HCT116 (cell line): ENCODE results near the gene MMAA. TPM values are rescaled to one million over a fixed set of nuclear protein-coding genes. Genes with fewer than 3 reads are reported as not detected.

Experiments
- ATAC-seq: fragments of 200-7000 bp; cut with Tn5 transposase; 2 replicates; pipeline ENCODE4 v1.9.1; 2020; ENCODE audit warnings: mild to moderate bottlenecking, moderate library complexity
- BruUV-seq: library from RNA; stranded (reverse); fragments of 400-500 nt; replicated peaks from 2 replicates; lab custom pipeline; 2021; lab: Mats Ljungman, UMichigan
- CTCF ChIA-PET: fragments of 300-600 bp; sonication (Branson Sonifier 250); formaldehyde crosslinking; loops from one replicate; lab custom pipeline; 2021; ENCODE audit warnings: antibody characterized with exemption; lab: Charles Lee
- POLR2A ChIA-PET: fragments of 300-600, 350-600 bp; sonication (Branson Sonifier 250); formaldehyde crosslinking; loops from one replicate; lab custom pipeline; 2021; ENCODE audit warnings: antibody characterized with exemption; lab: Charles Lee
- RAD21 ChIA-PET, 2 experiments: fragments of 300-600 bp; sonication (Branson Sonifier 250); formaldehyde crosslinking; loops; one replicate each; lab custom pipeline; 2023; ENCODE audit warnings: low total read pairs in 2 of 2; ENCODE audit not compliant: uncharacterized antibody in 2 of 2, unreplicated experiment in 2 of 2, low non-redundant PET in 1 of 2; lab: Charles Lee
- DNase-seq: peaks from one replicate; pipeline ENCODE4 v3.0.0-alpha.2; 2010; ENCODE audit warnings: low read depth, low spot score
- H2AFZ ChIP-seq: fragments of 200-600 bp; shearing (Covaris generic), sonication (generic); 2 replicates; pipeline ENCODE4 v1.6.1; 2017; ENCODE audit warnings: low read depth, mixed run types, mixed read lengths, antibody characterized with exemption, low read length; ENCODE audit not compliant: poor library complexity, severe bottlenecking
- H3K27ac ChIP-seq: 2 replicates; pipeline ENCODE4 v1.5.1; 2012; ENCODE audit warnings: low read depth, low read length
- H3K27me3 ChIP-seq: fragments of 200-600 bp; sonication (generic); 2 replicates; pipeline ENCODE4 v1.6.1; 2016; ENCODE audit warnings: mixed run types, low read length, mixed read lengths; ENCODE audit not compliant: insufficient read depth
- H3K36me3 ChIP-seq, 2 experiments: fragments of 200-500 bp in 1 of 2; fragments of 200-600 bp in 1 of 2; sonication (Bioruptor generic) in 1 of 2; sonication (generic) in 1 of 2; 2 replicates each; pipeline versions ENCODE4 v1.5.1 to v1.6.1; 2014 to 2016; ENCODE audit warnings: low read length in 2 of 2, inconsistent platforms in 1 of 2, mixed read lengths in 1 of 2, mixed run types in 1 of 2; ENCODE audit not compliant: insufficient read depth in 2 of 2, control insufficient read depth in 1 of 2
- H3K4me1 ChIP-seq, 2 experiments: fragments of 200-600 bp in 1 of 2; sonication (generic) in 1 of 2; 2 replicates each; pipeline versions ENCODE4 v1.5.1 to v1.6.1; 2012 to 2017; ENCODE audit warnings: low read length in 2 of 2, inconsistent platforms in 1 of 2, mild to moderate bottlenecking in 1 of 2, mixed read lengths in 1 of 2, mixed run types in 1 of 2, moderate library complexity in 1 of 2; ENCODE audit not compliant: insufficient read depth in 2 of 2, control insufficient read depth in 1 of 2
- H3K4me2 ChIP-seq: fragments of 200-600 bp; sonication (generic); 2 replicates; pipeline ENCODE4 v1.6.1; 2017; ENCODE audit warnings: mixed run types, low read length, mixed read lengths
- H3K4me3 ChIP-seq, 2 experiments: fragments of 200-600 bp in 1 of 2; sonication (generic) in 1 of 2; replicated peaks in 1 of 2; 2 replicates each; pipeline ENCODE4 v1.5.1; 2011 to 2016; ENCODE audit warnings: low read length in 2 of 2, control low read depth in 1 of 2, low read depth in 1 of 2, mild to moderate bottlenecking in 1 of 2, mixed read lengths in 1 of 2, mixed run types in 1 of 2
- H3K79me2 ChIP-seq: fragments of 200-600 bp; sonication (generic); 2 replicates; pipeline ENCODE4 v1.6.1; 2017; ENCODE audit warnings: mild to moderate bottlenecking, mixed run types, low read length, moderate library complexity, mixed read lengths; ENCODE audit not compliant: insufficient read depth
- H3K9ac ChIP-seq: fragments of 200-600 bp; sonication (generic); 2 replicates; pipeline ENCODE4 v1.6.1; 2016; ENCODE audit warnings: low read length, mixed read lengths
- H3K9me2 ChIP-seq: fragments of 200-600 bp; sonication (generic), shearing (Covaris generic); 2 replicates; pipeline ENCODE4 v1.6.1; 2017; ENCODE audit warnings: mixed run types, mild to moderate bottlenecking, moderate library complexity; ENCODE audit not compliant: insufficient read depth
- H3K9me3 ChIP-seq, 2 experiments: fragments of 200-500 bp in 1 of 2; fragments of 200-600 bp in 1 of 2; sonication (Bioruptor generic) in 1 of 2; sonication (generic) in 1 of 2; 2 replicates each; pipeline ENCODE4 v1.6.1; 2014 to 2017; ENCODE audit warnings: low read length in 2 of 2, mixed read lengths in 2 of 2, inconsistent platforms in 1 of 2, low read depth in 1 of 2, mild to moderate bottlenecking in 1 of 2, mixed run types in 1 of 2, moderate library complexity in 1 of 2; ENCODE audit not compliant: control insufficient read depth in 1 of 2, insufficient read depth in 1 of 2
- H4K20me1 ChIP-seq: fragments of 200-600 bp; sonication (generic), shearing (Covaris generic); 2 replicates; pipeline ENCODE4 v1.6.1; 2017; ENCODE audit warnings: mixed run types, mild to moderate bottlenecking, moderate library complexity; ENCODE audit not compliant: insufficient read depth
- CBX3 ChIP-seq: IDR thresholded peaks from 2 replicates; pipeline ENCODE4 v1.6.1; 2012; ENCODE audit warnings: low read depth
- EGR1 ChIP-seq: IDR thresholded peaks from 2 replicates; pipeline ENCODE4 v1.6.1; 2012; ENCODE audit warnings: low read depth
- ELF1 ChIP-seq: IDR thresholded peaks from 2 replicates; pipeline ENCODE4 v1.6.1; 2012; ENCODE audit warnings: low read depth, borderline replicate concordance
- EZH2 ChIP-seq: fragments of 200-600 bp; sonication (generic); IDR thresholded peaks from 2 replicates; pipeline ENCODE4 v1.6.1; 2017; ENCODE audit warnings: antibody characterized with exemption, mixed run types
- EZH2phosphoT487 ChIP-seq: fragments of 200-600 bp; IDR thresholded peaks from 2 replicates; pipeline ENCODE4 v1.6.1; 2018; ENCODE audit warnings: antibody characterized with exemption, borderline replicate concordance
- JUND ChIP-seq: IDR thresholded peaks from 2 replicates; pipeline ENCODE4 v1.6.1; 2012
- SIN3A ChIP-seq: IDR thresholded peaks from 2 replicates; pipeline ENCODE4 v1.6.1; 2012; ENCODE audit warnings: low read depth
- SP1 ChIP-seq: IDR thresholded peaks from 2 replicates; pipeline ENCODE4 v1.6.1; 2012; ENCODE audit warnings: low read depth
- SRF ChIP-seq: IDR thresholded peaks from 2 replicates; pipeline ENCODE4 v1.6.1; 2012; ENCODE audit warnings: low read depth
- ZFX ChIP-seq: fragments of 450-650 bp; IDR thresholded peaks from 2 replicates; pipeline ENCODE4 v1.6.1; 2017
- intact Hi-C: fragments of 100-400 bp; cut with micrococcal nuclease; formaldehyde crosslinking; loops from 2 replicates; pipeline ENCODE4 v1.10.0; 2022
- total RNA-seq: library from RNA; stranded (reverse); gene quantifications from one replicate; pipeline ENCODE4 v1.2.1, GENCODE V29; 2021; ENCODE audit not compliant: unreplicated experiment
- TF ChIP-seq, protein P1 (sequence below): IDR thresholded peaks from 2 replicates; pipeline ENCODE4 v1.6.1; 2011; ENCODE audit warnings: mild to moderate bottlenecking, low read length, moderate library complexity; ENCODE audit not compliant: insufficient replicate concordance; ENCODE audit errors: extremely low read depth
- TF ChIP-seq, protein P2 (sequence below), 3 experiments: fragments of 200-600 bp in 1 of 3; sonication (generic) in 1 of 3; IDR thresholded peaks in 2 of 3; conservative IDR thresholded peaks in 1 of 3; 2 replicates each; pipeline ENCODE4 v1.5.1; 2012 to 2017; ENCODE audit warnings: low read depth in 2 of 3, low read length in 2 of 3, antibody characterized with exemption in 1 of 3, borderline replicate concordance in 1 of 3, control low read depth in 1 of 3, mild to moderate bottlenecking in 1 of 3, mixed read lengths in 1 of 3, mixed run types in 1 of 3, moderate library complexity in 1 of 3; ENCODE audit not compliant: insufficient read depth in 1 of 3
- TF ChIP-seq, protein P3 (sequence below): IDR thresholded peaks from 2 replicates; pipeline ENCODE4 v1.6.1; 2012

Gene MMAA
- total RNA-seq, 1 experiment from 2014 or later: 3.6 TPM

DNA sequence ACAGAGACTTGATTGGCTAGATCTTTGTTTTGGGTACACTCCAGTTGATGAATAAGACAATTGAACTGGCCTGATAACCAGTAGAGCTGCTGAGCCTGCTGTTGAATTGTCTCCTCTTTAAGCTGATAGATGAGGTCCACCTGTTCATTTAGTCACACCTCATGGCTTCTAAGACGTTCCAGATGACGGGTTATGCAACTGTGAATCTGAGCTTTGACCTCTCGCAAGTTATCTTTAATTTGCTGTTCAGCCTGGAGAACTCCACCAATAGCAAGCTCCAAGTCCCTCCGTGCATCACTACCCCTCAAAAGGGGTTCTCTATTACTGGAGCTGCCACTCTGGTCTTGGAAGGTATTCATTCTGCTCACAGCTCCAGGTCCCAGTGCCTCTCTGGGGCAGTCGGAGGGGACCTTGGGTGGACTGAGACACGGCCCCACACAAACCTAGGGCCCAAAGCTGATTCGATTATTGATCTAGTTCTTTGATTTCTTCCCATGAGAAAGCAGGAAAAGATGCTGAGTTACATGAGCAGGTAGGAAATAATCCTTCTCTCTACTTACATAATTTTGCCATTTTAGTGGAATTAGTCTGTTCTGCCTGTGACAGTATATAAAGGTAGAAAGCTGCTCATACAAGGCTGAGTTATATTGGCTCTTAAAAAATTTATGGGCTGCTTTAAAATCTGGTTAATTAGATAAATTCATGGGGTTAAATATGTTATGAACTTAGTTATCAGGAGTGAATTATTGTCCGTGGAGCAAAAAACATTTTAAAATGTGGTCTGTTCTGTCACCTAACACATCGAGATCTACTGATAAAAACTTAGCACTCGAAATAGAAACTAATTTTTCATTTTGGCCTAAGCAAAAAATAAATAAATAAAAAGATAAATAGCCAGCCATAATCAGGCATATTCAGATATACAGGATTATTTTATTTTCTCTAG, 6.8 kb downstream of the MMAA start (continued):
- TF ChIP-seq, protein P1, sequence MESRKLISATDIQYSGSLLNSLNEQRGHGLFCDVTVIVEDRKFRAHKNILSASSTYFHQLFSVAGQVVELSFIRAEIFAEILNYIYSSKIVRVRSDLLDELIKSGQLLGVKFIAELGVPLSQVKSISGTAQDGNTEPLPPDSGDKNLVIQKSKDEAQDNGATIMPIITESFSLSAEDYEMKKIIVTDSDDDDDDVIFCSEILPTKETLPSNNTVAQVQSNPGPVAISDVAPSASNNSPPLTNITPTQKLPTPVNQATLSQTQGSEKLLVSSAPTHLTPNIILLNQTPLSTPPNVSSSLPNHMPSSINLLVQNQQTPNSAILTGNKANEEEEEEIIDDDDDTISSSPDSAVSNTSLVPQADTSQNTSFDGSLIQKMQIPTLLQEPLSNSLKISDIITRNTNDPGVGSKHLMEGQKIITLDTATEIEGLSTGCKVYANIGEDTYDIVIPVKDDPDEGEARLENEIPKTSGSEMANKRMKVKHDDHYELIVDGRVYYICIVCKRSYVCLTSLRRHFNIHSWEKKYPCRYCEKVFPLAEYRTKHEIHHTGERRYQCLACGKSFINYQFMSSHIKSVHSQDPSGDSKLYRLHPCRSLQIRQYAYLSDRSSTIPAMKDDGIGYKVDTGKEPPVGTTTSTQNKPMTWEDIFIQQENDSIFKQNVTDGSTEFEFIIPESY: no peak
- no peak for TF ChIP-seq SP1
- no peak for TF ChIP-seq EGR1
- no peak for TF ChIP-seq SRF
- TF ChIP-seq EZH2phosphoT487: no peak
- TF ChIP-seq SIN3A: no peak
- no peak for TF ChIP-seq ZFX
- no peak for TF ChIP-seq JUND
- no peak for TF ChIP-seq CBX3

DNA sequence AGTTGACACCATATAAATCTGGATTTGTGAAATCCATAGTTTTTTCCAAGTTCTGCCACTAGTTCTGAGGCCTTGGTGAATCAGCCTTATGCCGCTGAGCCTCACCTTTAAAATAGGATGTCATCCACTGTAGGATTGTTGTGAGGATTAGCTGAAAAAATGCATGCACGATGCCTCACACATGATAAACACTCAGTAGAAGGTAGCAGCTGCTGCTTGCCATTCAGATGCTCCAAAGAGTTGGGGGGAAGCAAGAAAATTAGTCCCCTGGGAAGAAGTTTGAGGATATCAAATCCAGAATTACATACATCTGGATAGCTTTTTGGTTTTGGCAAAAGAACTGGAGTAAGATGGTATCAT, 7.4 kb downstream of the MMAA start:
- H4K20me1 ChIP-seq: no peaks in the 10 kb centered on the region
- H3K36me3 ChIP-seq: no peaks in the 10 kb centered on the region
- no peak for ATAC-seq
- RAD21 ChIA-PET: no interaction called here
- no peaks in the 10 kb centered on the region for H3K79me2 ChIP-seq
- H3K9me2 ChIP-seq: no peaks in the 10 kb centered on the region
- H3K4me3 ChIP-seq: no peak overlapping the region
- no peak overlapping the region for H3K4me2 ChIP-seq
- intact Hi-C loops: loop anchor here (10.0 kb wide), 1 partner anchor 1288 kb away; no protein-coding TSS in a partner anchor
- no peak overlapping the region for H3K27ac ChIP-seq
- DNase-seq: no peak
- no peak overlapping the region for H2AFZ ChIP-seq
- no TSS peak for BruUV-seq
- peaks cover 0 to 6% of the 10 kb centered on the region in 2 experiments; a peak in 1 of 4 replicates for H3K4me1 ChIP-seq
- CTCF ChIA-PET: interaction anchor here (1.8 kb wide), 1 partner anchor 9 kb away, joined by 5 read pairs; no protein-coding TSS in a partner anchor
- TF ChIP-seq SP1 (no peak), JUND (no peak), ELF1 (no peak), SIN3A (no peak), EZH2phosphoT487 (no peak), EZH2 (no peak)
- TF ChIP-seq, protein P2, sequence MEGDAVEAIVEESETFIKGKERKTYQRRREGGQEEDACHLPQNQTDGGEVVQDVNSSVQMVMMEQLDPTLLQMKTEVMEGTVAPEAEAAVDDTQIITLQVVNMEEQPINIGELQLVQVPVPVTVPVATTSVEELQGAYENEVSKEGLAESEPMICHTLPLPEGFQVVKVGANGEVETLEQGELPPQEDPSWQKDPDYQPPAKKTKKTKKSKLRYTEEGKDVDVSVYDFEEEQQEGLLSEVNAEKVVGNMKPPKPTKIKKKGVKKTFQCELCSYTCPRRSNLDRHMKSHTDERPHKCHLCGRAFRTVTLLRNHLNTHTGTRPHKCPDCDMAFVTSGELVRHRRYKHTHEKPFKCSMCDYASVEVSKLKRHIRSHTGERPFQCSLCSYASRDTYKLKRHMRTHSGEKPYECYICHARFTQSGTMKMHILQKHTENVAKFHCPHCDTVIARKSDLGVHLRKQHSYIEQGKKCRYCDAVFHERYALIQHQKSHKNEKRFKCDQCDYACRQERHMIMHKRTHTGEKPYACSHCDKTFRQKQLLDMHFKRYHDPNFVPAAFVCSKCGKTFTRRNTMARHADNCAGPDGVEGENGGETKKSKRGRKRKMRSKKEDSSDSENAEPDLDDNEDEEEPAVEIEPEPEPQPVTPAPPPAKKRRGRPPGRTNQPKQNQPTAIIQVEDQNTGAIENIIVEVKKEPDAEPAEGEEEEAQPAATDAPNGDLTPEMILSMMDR (IDR thresholded peaks at IDR 0.05 in 2 of 3, conservative IDR thresholded peaks at IDR 0.05 in 1 of 3; ENCODE audit: borderline replicate concordance in 1 of 3, insufficient read depth in 1 of 3, low read depth in 2 of 3, low read length in 2 of 3): no peak
- TF ChIP-seq, protein P3, sequence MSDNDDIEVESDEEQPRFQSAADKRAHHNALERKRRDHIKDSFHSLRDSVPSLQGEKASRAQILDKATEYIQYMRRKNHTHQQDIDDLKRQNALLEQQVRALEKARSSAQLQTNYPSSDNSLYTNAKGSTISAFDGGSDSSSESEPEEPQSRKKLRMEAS: no peak
- TF ChIP-seq, protein P1: no peak
- TF ChIP-seq, all 23 proteins: peak for 0
- H3K9ac ChIP-seq: no peak overlapping the region
- H3K9me3 ChIP-seq: no peaks in the 10 kb centered on the region
- POLR2A ChIA-PET: no interaction called here
- no peaks in the 10 kb centered on the region for H3K27me3 ChIP-seq
